ENCODE results near the gene TASP1.

GRCh38 chr20:13416531-13416930, 222.2 kb downstream of the TASP1 start:
- TF ChIP-seq EZH2 (IDR thresholded peaks at IDR 0.05; ENCODE audit: borderline replicate concordance, low read depth, low read length, severe bottlenecking) (no peak), CTCF (IDR thresholded peaks at IDR 0.05; ENCODE audit: extremely low read depth in 1 of 2, insufficient read depth in 1 of 2, low read depth in 1 of 2, low read length in 2 of 2) (no peak), POLR2A (IDR thresholded peaks at IDR 0.05; ENCODE audit: low read depth, low read length) (no peak), JUN (IDR thresholded peaks at IDR 0.05; ENCODE audit: borderline replicate concordance, insufficient read depth, insufficient read length, low read depth) (no peak)

Data from endothelial cell of umbilical vein (primary cell).